Keratinocyte (primary cell): ENCODE data around the gene HOXC12. TPM values are rescaled to one million over a fixed set of nuclear protein-coding genes. Genes with fewer than 3 reads are reported as not detected.

Source experiments
- DNase-seq: peaks from one replicate; pipeline ENCODE4 v3.0.0-alpha.2; 2011; ENCODE audit warnings: low read depth, missing footprints, low spot score
- FAIRE-seq: peaks from 2 replicates; lab custom pipeline; 2011; peaks lifted over from hg19 to GRCh38; lab: Jason Lieb, UNC
- H2AFZ ChIP-seq: 2 replicates; pipeline ENCODE4 v1.6.0; 2012; ENCODE audit warnings: low read length, control low read depth, inconsistent platforms; ENCODE audit not compliant: control insufficient read depth
- H3K27ac ChIP-seq: 2 replicates; pipeline ENCODE4 v1.5.1; 2011; ENCODE audit warnings: low read length; ENCODE audit not compliant: control insufficient read depth, insufficient read depth
- H3K27me3 ChIP-seq: 3 replicates; pipeline ENCODE4 v1.6.0; 2011; ENCODE audit warnings: low read length; ENCODE audit not compliant: control insufficient read depth, insufficient read depth; ENCODE audit errors: extremely low read depth
- H3K36me3 ChIP-seq, 2 experiments: 2 replicates in 1 of 2; 3 replicates in 1 of 2; pipeline ENCODE4 v1.5.1; 2011; ENCODE audit warnings: low read length in 2 of 2, mild to moderate bottlenecking in 1 of 2; ENCODE audit not compliant: control insufficient read depth in 2 of 2, insufficient read depth in 2 of 2; ENCODE audit errors: extremely low read depth in 1 of 2
- H3K4me1 ChIP-seq: 3 replicates; pipeline ENCODE4 v1.5.1; 2011; ENCODE audit warnings: low read length; ENCODE audit not compliant: control insufficient read depth, insufficient read depth; ENCODE audit errors: extremely low read depth
- H3K4me2 ChIP-seq: 3 replicates; pipeline ENCODE4 v1.6.0; 2011; ENCODE audit warnings: low read depth, low read length; ENCODE audit not compliant: control insufficient read depth, insufficient read depth; ENCODE audit errors: extremely low read depth
- H3K4me3 ChIP-seq, 3 experiments: fragments of 200-600 bp in 1 of 3; sonication (generic) in 1 of 3; 2 replicates in 2 of 3; 3 replicates in 1 of 3; pipeline ENCODE4 v1.5.1; 2011 to 2016; ENCODE audit warnings: low read length in 3 of 3, mild to moderate bottlenecking in 3 of 3, control low read depth in 2 of 3, inconsistent platforms in 1 of 3, low read depth in 1 of 3, mixed read lengths in 1 of 3, mixed run types in 1 of 3, moderate library complexity in 1 of 3; ENCODE audit not compliant: control insufficient read depth in 2 of 3, insufficient read depth in 2 of 3; ENCODE audit errors: extremely low read depth in 1 of 3
- H3K79me2 ChIP-seq: 2 replicates; pipeline ENCODE4 v1.6.0; 2012; ENCODE audit warnings: low read length; ENCODE audit not compliant: control insufficient read depth, insufficient read depth
- H3K9ac ChIP-seq: 3 replicates; pipeline ENCODE4 v1.6.0; 2011; ENCODE audit warnings: low read length; ENCODE audit not compliant: control insufficient read depth, insufficient read depth; ENCODE audit errors: extremely low read depth
- H3K9me1 ChIP-seq: 3 replicates; pipeline ENCODE4 v1.6.0; 2011; ENCODE audit warnings: low read length; ENCODE audit not compliant: control insufficient read depth, insufficient read depth; ENCODE audit errors: extremely low read depth
- H3K9me3 ChIP-seq: 2 replicates; pipeline ENCODE4 v1.5.1; 2012; ENCODE audit warnings: low read depth, low read length; ENCODE audit not compliant: control insufficient read depth
- H4K20me1 ChIP-seq: 3 replicates; pipeline ENCODE4 v1.6.0; 2011; ENCODE audit warnings: low read length; ENCODE audit not compliant: control insufficient read depth, insufficient read depth; ENCODE audit errors: extremely low read depth
- CTCF ChIP-seq, 3 experiments: IDR thresholded peaks in 1 of 3; conservative IDR thresholded peaks in 1 of 3; optimal IDR thresholded peaks in 1 of 3; 2 replicates in 2 of 3; 3 replicates in 1 of 3; pipeline versions ENCODE3 to v1.5.1; 2011; ENCODE audit warnings: low read length in 3 of 3, mild to moderate bottlenecking in 3 of 3, moderate library complexity in 2 of 3, control low read depth in 1 of 3, inconsistent platforms in 1 of 3; ENCODE audit not compliant: insufficient read depth in 2 of 3; ENCODE audit errors: extremely low read depth in 1 of 3
- EZH2 ChIP-seq: IDR thresholded peaks from one replicate; pipeline ENCODE4 v1.6.1; 2012; ENCODE audit warnings: inconsistent platforms, mild to moderate bottlenecking, low read length, moderate library complexity
- dilution Hi-C: fragments of 300-500 bp; cut with MboI; formaldehyde crosslinking; loops from one replicate; pipeline ENCODE4 v1.7.0; 2020; ENCODE audit warnings: low sequenced_read_pairs; ENCODE audit not compliant: extremely low pct_ligation_motif_present
- polyA plus RNA-seq, 5 experiments: library from polyadenylated mRNA; depleted of rRNA in 3 of 5; stranded (reverse) in 3 of 5; stranded (forward) in 1 of 5; unstranded in 1 of 5; fragments of >200 nt; gene quantifications; 1 replicate in 1 of 5; 2 replicates in 3 of 5; 3 replicates in 1 of 5; pipeline versions ENCODE4 v1.2.1 to v1.2.3, GENCODE V29; 2011 to 2012; ENCODE audit warnings: missing spikeins in 2 of 5, low read depth in 1 of 5, low replicate concordance in 1 of 5

HOXC12 gene
- polyA plus RNA-seq, 1 donor (not counting 4 experiments of a cell fraction or from before 2014, with no cell fraction given): 0.47 TPM

GRCh38 chr12:53997204-53998109 lies 42.8 kb downstream of the HOXC12 start:
- Histone ChIP-seq H3K9ac (peak overlapping the region; percentile 97), H3K79me2 (peaks cover 88% of the 10 kb centered on the region), H3K4me3 (peak overlapping the region; percentile 45 to 89 (median 51)), H3K4me1 (peaks cover 34% of the 10 kb centered on the region), H3K4me2 (peak overlapping the region; percentile 98), H4K20me1 (no peaks in the 10 kb centered on the region), H3K27me3 (no peaks in the 10 kb centered on the region), H3K9me1 (no peaks in the 10 kb centered on the region), H3K27ac (peak overlapping the region; percentile 95), H3K36me3 (peaks cover 0 to under 1% of the 10 kb centered on the region in 2 experiments), H2AFZ (no peak overlapping the region), H3K9me3 (no peaks in the 10 kb centered on the region)
- dilution Hi-C loops: no loop called here
- TF ChIP-seq EZH2 (no peak), CTCF (optimal IDR thresholded peaks at IDR 0.05 in 1 of 3, IDR thresholded peaks at IDR 0.05 in 1 of 3, conservative IDR thresholded peaks at IDR 0.05 in 1 of 3; ENCODE audit: extremely low read depth in 1 of 3, insufficient read depth in 2 of 3, low read length in 3 of 3) (no peak)
- DNase-seq: no peak
- no peak for FAIRE-seq

- Histone ChIP-seq H3K4me3 (peak overlapping the region; percentile 45 to 96 (median 51)), H3K36me3 (peaks cover 0 to 6% of the 10 kb centered on the region in 2 experiments), H3K4me1 (peaks cover 32% of the 10 kb centered on the region), H4K20me1 (no peaks in the 10 kb centered on the region), H3K27me3 (no peaks in the 10 kb centered on the region), H3K9me3 (no peaks in the 10 kb centered on the region), H3K9me1 (no peaks in the 10 kb centered on the region), H3K27ac (no peak overlapping the region), H2AFZ (no peak overlapping the region), H3K79me2 (peaks cover 79% of the 10 kb centered on the region), H3K4me2 (peak overlapping the region; percentile 98), H3K9ac (peak overlapping the region; percentile 98)
- no peak for DNase-seq
- dilution Hi-C loops: no loop called here
- no peak for FAIRE-seq
- no peak for TF ChIP-seq CTCF (optimal IDR thresholded peaks at IDR 0.05 in 1 of 3, IDR thresholded peaks at IDR 0.05 in 1 of 3, conservative IDR thresholded peaks at IDR 0.05 in 1 of 3; ENCODE audit: extremely low read depth in 1 of 3, insufficient read depth in 2 of 3, low read length in 3 of 3)
- TF ChIP-seq EZH2: no peak
Measured at GRCh38 chr12:53998110-53998899, 43.6 kb downstream of the HOXC12 start.
